GF-D8 (cell line): ENCODE data around the gene CREG1.
"Not testable (repeated sequence)": the region's sequence is repeated elsewhere in the genome, so short reads cannot be mapped to it uniquely, and the experiment has no call there.

Experiments
- DNase-seq: peaks from one replicate; lab custom pipeline; 2025; lab: John Stamatoyannopoulos, UW

The CREG1 gene

DNA sequence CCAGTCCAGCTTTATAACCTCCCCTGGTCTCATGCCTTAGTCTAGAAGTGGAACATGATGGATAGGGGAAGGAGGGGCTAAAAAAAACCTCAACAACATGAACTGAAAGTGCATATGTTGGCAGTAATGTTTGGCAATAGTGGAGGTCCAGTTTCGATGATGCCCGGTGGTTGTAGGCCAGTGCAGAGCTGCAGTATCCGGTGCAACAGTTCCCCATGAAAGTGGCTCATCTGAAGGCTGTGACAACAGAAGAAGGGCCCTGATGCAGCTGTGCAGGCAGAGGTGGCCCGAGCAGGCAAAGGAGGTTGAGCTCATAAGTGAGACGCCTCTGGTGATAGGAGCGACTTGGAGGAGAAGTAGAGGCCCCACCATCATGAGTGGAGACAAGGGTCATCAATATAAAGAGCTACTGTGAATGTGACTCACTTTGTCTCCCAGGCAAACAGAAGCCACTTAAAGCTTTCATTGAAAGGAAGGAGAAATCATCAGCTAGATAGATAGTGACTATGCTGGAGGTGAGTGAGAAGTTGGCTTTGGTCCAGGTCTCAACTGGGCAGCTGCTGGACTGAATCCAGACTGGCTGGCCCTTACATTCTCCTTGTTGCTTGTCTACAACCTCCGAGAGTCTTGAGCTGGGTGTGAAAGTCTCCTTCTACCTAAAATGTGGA, 10.2 kb upstream of the CREG1 start:
- DNase-seq, result no peak

DNA sequence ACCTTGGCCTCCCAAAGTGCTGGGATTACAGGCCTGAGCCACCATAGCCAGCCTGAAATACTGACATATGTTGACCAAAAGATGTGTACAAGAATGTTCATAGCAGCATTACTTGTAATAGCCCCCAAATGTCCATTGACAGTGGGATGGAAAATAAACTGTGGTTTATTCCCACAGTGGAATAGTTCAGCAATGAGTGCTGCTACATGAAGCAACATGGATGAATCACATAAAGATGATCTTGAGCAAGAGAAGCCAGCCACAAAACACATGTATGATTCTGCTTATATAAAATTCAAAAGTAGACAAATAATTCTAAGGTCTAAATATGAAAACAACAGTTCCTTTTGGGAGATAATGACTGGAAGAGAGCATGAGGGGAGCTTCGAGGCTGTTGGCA, 9.1 kb upstream of the CREG1 start:
- no peak for DNase-seq

DNA sequence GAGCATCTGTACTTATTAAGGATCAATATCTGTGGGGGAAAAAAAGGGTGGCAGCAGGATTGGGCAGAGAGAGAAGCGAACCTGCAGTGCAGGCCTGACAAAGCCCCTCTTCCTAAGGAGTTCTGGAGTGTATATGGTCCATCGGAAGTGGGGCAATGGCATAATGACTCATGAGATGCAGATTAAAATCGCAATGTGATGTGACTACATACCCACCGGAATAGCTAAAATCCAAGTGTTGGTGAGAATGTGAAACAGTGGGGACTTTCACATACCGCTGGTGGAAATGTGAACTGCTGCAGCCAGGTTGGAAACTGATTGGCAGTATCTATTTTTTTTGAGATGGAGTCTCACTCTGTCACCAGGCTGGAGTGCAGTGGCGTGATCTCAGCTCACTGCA, 8.2 kb upstream of the CREG1 start:
- no peak for DNase-seq

DNA sequence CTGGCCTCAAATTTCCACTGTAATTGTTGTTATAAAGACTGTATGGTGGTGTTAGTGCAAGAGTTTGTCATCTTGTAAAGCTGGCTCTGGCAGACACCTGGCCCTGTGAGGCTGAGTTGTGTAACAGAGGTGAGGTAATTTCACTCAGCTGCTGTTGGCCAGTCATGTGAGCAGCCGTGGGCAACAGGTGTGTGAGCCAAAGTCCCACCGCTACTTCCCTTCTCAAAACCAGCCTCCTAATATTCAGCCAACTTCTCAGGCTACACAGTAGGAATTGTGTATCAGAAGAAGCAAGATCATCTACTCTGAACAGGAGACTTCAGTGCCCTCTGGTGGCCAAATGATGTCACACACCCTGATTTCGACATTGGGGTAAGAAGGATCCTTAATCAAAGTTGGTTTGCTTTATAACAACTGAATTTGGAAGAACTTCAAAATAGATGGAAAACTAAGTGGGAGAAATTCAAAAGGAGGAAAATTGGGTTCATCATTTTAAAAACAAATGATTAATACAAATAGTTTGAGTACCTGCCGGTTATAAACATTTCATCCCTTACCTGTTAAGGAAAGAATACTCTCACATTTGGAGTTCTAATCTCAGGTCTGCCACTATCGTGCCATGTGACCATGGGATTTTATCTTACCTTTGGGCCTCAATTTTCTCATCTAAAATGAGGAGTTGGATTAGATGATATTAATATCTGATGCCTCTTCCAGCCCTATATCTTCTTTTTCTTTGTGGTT, 2.6 kb upstream of the CREG1 start:
- DNase-seq, result peak; percentile 60

DNA sequence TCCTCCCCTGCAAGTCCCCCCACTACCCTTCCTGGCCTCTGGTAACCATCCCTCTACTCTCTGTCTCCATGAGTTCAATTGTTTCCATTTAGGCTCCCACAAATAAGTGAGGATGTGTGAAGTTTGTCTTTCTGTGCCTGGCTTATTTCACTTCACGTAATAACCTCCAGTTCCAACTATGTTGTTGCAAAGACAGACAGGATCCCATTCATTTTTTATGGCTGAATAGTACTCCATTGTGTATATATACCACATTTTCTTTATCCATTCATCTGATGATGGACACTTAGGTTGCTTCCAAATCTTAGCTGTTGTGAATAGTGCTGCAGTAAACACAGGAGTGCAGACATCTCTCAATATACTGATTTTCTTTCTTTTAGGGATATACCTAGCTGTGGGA, 1.5 kb upstream of the CREG1 start:
- not testable (repeated sequence) for DNase-seq

DNA sequence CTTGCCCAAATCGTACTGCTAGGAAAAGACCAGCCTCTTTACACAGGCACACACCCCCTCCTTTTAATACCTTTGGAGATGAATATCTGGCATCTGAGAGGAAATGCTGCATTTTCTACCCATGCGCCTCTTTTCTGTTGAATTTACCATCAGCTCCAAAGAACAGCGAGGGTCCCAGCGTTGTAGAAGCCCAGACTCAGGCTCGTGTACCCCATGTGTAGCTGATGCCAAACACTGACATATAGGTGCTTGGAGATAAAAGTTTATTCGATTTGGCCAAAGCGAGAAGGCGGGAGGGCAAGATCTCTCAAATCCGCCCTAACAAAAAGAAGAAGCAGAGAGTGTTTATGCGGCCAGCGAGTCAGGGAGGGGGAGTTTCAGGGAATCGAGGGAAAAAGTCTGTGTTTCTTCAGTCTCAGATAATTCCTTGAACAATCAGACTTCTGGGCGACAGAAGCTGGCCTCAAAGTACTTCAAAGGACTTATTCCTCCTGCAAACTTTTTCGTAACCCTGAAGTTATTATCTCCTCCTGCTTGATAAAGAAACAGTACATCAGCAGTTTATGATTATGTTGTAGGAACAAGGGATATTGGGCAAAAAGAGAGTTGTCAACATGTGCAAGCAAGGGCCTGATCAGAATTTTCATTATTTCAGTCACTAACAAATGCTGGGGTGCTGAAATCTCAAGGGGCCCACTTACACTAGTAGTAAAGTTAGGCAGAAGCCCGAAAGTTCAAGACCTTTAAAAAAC, 642 bp upstream of the CREG1 start:
- no peak for DNase-seq

DNA sequence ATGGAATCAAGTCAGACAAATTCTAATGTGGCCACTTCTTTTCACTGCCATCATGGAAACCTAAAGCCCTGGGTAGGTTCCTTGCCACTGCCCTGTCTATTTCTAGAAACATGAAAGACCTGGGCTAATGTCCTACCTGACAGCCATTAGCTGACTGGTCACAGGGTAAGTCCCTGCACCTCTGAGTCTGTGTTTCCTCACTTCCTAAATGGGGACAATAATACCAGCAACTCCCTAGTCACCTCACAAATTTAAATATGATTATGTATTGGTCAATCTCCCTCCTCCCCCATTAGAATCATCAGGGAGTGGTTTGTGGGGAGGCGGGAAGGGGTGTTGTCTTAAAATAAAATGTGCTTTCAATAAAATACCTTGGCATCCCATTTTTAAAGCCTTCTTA, 2.2 kb downstream of the CREG1 start:
- no peak for DNase-seq

DNA sequence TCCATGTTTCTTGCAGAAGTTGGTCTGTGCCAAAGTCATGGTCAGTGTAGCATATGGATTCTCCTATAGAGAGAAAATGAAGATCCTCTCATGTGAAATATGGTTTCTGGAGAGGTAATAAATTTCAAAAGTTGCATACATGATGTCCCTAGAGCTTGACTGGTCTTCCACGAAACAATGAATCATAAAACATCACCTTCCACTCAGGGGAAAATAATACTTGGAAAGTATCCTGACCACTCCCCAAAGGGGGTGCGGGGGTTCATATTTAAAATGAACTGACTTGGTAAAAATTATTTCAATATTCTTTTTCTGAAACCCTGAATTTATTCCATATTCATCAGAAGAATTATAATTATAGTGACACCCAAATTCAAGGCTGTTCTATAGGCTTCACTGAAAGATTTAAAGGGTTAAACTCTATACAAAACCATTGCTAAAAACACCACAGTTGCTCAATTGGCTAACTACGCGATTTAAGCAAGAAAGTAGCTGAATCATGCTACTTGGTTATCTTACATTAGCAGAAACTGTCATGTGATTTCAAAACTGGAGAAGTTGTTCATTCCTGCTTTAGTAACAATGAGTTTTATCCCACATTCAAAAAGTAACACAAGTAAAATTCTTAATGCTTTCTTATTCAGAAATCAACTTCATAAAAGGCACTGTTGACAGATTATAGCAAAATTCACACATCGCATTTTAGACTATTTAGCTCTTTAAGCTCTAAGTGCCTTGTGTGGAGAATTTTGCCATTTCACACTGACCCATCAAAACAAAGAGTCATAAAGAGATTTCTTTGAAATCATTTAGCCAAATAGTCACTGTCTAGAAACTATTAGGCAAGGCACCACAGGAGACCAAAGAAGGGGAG, 5.3 kb downstream of the CREG1 start:
- DNase-seq, result peak; percentile 84

GRCh38 chr1:167546935-167547334, 6.6 kb downstream of the CREG1 start:
- no peak for DNase-seq

DNA sequence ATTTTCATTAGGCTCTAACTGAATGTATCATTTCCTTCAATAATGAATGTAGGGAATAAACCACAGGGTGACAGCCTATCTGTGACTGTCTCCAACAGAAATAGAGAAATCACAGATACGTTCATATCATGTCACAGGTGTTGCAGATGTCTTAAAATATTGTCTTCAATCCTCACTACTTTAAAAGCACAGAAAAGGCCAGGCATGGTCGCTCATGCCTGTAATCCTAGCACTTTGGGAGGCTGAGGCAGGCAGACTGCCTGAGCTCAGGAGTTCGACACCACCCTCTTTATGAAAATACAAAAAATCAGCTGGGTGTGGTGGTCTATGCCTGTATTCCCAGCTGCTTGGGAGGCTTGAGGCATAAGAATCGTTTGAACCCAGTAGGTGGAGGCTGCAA, 8.2 kb downstream of the CREG1 start:
- DNase-seq, result no peak

DNA sequence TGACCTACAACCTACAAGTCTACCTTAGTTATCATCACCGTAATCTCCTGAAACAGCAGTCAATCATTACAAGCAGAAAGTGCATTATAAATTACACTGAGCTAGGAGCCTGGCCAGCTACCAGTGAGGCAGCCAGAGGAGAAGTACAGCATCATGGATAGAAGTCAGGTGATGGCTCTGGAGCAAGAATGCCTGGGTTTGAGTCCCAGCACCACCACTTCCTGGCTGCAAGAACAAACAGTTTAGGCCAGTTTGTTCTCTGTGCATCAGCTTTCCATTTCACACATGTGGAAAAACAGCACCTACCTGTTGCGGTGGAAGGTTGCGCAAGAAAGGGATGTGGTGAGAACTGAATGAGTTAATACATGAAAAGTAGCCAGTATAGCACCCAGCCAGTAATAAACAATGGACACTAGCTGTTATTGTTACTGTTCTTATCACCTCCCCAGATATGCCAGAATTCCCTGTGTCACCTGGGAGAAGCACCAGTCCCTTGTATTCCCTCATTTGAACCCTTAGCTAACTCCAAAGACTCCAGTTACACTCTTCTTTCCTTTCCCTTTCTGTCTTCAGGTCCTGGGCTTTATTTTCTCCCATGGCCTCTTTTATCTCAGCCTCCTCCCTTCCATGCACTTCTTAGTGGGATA, 9.0 kb downstream of the CREG1 start:
- no peak for DNase-seq

DNA sequence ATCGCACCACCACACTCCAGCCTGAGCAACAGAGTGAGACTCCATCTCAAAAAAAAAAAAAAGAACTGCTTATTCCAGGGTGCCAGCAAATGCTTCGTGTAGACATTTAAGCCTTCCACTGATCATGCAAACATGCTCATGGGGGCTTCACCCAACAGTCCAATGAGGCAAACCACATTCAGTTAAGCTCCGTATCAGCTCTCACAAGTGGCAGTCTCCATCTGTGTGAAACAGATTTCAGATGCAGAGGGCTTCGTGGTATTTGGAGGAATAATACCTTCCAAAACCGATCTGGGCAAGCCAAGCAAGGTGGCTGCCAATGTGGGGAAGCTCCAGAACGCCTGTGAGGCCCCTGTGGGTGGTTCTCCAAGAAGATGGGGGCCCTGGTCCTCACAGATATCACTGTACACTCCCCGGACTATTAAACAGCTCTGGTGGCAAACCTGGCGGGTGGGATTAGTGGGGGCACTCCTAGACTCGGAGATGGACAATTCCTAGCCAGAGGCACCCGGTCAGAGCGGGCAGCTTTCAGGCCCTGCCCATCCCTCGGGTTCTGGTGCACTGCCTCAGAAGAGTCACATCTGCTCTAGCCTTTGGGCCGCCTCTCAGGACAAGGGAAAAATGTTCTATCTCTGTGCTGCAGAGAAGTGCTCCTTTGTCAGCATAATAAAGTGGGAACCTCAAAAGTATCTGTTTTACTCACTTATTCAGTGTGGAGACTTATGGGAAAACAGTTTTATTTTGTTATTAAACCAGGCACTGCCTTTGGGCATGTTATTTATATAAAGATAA, 10.2 kb downstream of the CREG1 start:
- no peak for DNase-seq

GRCh38 chr1:167542109-167543032, 11.2 kb downstream of the CREG1 start:
- no peak for DNase-seq

GRCh38 chr1:167541610-167542009, 12.0 kb downstream of the CREG1 start:
- DNase-seq, result no peak

DNA sequence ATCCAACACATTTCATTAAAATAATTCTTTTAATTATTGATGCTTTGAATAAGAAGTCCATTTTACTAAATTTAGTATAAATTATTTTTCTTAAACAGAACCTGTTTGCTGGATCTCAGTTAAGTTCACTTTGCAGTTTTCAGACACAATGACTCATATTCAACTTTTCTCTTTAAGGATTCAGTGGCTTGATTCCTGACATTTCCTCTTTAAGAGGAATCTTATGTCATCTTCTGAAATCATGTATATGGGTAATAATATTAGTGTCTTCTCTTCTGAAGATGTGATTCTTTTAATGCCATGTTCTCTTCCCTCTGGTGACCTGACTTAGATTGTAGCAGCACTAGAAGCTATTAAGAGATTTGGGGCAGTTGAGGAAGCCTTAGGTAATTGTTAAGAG, 12.6 kb downstream of the CREG1 start:
- DNase-seq, result no peak

GRCh38 chr1:167538657-167539056, 14.9 kb downstream of the CREG1 start:
- no peak for DNase-seq

- DNase-seq, result no peak
Observed at GRCh38 chr1:167533851-167534300, 19.7 kb downstream of the CREG1 start.

- DNase-seq, result no peak
Observed at GRCh38 chr1:167532964-167533824, 20.4 kb downstream of the CREG1 start.

GRCh38 chr1:167532375-167532774, 21.2 kb downstream of the CREG1 start:
- DNase-seq, result no peak
